Smooth muscle cell (in vitro differentiated cells): ENCODE measurements around the gene CHRNA4. TPM values are rescaled to one million over a fixed set of nuclear protein-coding genes. Genes with fewer than 3 reads are reported as not detected.

Experiments
- DNase-seq: peaks from one replicate; lab custom pipeline; 2025; ENCODE audit not compliant: unreplicated experiment; lab: John Stamatoyannopoulos, UW
- H2AFZ ChIP-seq: fragments of 200-600 bp; sonication (generic); 2 replicates; pipeline ENCODE4 v1.6.0; 2016; ENCODE audit warnings: antibody characterized with exemption, low read depth, mild to moderate bottlenecking
- H3F3A ChIP-seq: fragments of 200-600 bp; sonication (generic); 2 replicates; pipeline ENCODE4 v1.6.0; 2017; ENCODE audit warnings: antibody characterized with exemption, low read depth
- H3K27ac ChIP-seq: fragments of 200-600 bp; sonication (generic); 2 replicates; pipeline ENCODE4 v1.5.1; 2016; ENCODE audit warnings: low read depth, mild to moderate bottlenecking
- H3K27me3 ChIP-seq: fragments of 200-600 bp; sonication (generic); 2 replicates; pipeline ENCODE4 v1.6.1; 2016; ENCODE audit warnings: low read depth, mild to moderate bottlenecking
- H3K36me3 ChIP-seq: fragments of 200-600 bp; sonication (generic); 2 replicates; pipeline ENCODE4 v1.5.1; 2016; ENCODE audit warnings: low read depth
- H3K4me1 ChIP-seq: fragments of 200-600 bp; sonication (generic); 2 replicates; pipeline ENCODE4 v1.5.1; 2016; ENCODE audit warnings: low read depth
- H3K4me2 ChIP-seq: fragments of 200-600 bp; sonication (generic); 2 replicates; pipeline ENCODE4 v1.6.0; 2016; ENCODE audit warnings: mild to moderate bottlenecking
- H3K4me3 ChIP-seq: fragments of 200-600 bp; sonication (generic); 2 replicates; pipeline ENCODE4 v1.5.1; 2016; ENCODE audit warnings: mild to moderate bottlenecking
- H3K79me2 ChIP-seq: fragments of 200-600 bp; sonication (generic); 2 replicates; pipeline ENCODE4 v1.6.0; 2016; ENCODE audit warnings: low read depth, mild to moderate bottlenecking
- H3K9ac ChIP-seq: fragments of 200-600 bp; sonication (generic); 2 replicates; pipeline ENCODE4 v1.6.0; 2016; ENCODE audit warnings: low read depth
- H3K9me3 ChIP-seq: fragments of 200-600 bp; sonication (generic); replicated peaks from 2 replicates; pipeline ENCODE4 v1.5.1; 2016; ENCODE audit warnings: low read depth
- H4K20me1 ChIP-seq: fragments of 200-600 bp; sonication (generic); 2 replicates; pipeline ENCODE4 v1.6.0; 2016; ENCODE audit warnings: low read depth
- CTCF ChIP-seq: fragments of 200-600 bp; sonication (generic); IDR thresholded peaks from 2 replicates; pipeline ENCODE4 v1.5.1; 2017; ENCODE audit warnings: borderline replicate concordance, mild to moderate bottlenecking, antibody characterized with exemption; ENCODE audit not compliant: insufficient read depth, poor library complexity, severe bottlenecking
- whole genome bisulfite sequencing: methylation state at CpG from one replicate; pipeline ENCODE4 v1.1.7; 2016; ENCODE audit warnings: low lambda C conversion rate; 5-methylcytosine and 5-hydroxymethylcytosine counted together
- polyA plus RNA-seq: library from polyadenylated mRNA; unstranded; fragments of >200 nt; fragmentation: Nextera tagmentation; extraction: Ambion mirVana; gene quantifications from 2 replicates; pipeline ENCODE4 v1.2.1, GENCODE V29; 2016
- total RNA-seq: library from RNA; depleted of rRNA; stranded (reverse); fragments of >200 nt; gene quantifications from 2 replicates; pipeline ENCODE4 v1.2.3, GENCODE V29; 2014

The CHRNA4 gene
- total and polyA plus RNA-seq, 2 experiments from 2014 or later, result 0.03 TPM; not detected in 1

DNA sequence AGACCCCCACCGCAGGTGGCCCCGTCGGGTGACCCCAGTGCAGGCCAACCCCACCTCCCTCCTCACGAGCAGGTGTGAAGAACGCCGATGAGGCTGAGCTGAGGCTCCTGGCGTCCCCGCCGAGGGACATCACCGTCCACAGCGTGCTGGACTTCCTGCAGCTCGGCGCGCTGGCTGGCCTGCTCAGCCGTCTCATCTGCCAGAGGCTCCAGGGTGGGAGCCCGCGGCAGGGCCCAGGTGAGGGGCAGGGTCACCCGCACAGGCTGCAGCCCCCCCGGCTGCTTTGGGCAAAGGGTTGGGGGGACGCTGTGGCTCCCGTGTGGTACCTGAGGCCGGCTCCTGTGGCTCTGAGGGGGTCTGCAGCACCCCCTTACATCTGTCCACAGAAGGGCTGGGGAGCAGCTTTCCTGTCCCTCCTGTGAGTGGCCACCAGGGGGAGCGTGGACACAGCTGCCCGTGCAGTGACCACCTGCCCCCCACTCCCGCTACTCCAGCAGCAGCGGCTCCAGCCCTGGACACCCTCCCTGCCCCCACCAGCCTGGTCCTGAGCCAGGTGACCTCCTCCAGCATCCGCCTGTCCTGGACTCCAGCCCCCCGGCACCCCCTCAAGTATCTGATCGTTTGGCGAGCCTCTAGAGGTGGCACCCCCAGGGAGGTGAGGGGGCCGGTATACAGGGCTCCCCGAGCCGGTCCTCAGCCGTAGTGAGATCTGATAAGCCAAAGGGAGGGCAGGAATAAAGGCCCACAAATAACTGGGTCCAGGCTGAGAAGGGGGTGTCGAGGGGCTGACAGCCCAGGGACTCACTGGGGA, 51.7 kb downstream of the CHRNA4 start:
- Histone ChIP-seq H4K20me1 (no peaks in the 10 kb centered on the region), H2AFZ (no peak overlapping the region), H3K9ac (no peak overlapping the region), H3K36me3 (no peaks in the 10 kb centered on the region), H3F3A (no peaks in the 10 kb centered on the region), H3K27ac (no peak overlapping the region), H3K27me3 (no peaks in the 10 kb centered on the region), H3K79me2 (no peaks in the 10 kb centered on the region), H3K4me3 (no peak overlapping the region), H3K9me3 (no peaks in the 10 kb centered on the region), H3K4me2 (no peak overlapping the region), H3K4me1 (no peaks in the 10 kb centered on the region)
- DNase-seq, result no peak
- 76% methylated on average over 25 of the region's 35 CpGs for WGBS
- TF ChIP-seq CTCF, result peak; percentile 74

DNA sequence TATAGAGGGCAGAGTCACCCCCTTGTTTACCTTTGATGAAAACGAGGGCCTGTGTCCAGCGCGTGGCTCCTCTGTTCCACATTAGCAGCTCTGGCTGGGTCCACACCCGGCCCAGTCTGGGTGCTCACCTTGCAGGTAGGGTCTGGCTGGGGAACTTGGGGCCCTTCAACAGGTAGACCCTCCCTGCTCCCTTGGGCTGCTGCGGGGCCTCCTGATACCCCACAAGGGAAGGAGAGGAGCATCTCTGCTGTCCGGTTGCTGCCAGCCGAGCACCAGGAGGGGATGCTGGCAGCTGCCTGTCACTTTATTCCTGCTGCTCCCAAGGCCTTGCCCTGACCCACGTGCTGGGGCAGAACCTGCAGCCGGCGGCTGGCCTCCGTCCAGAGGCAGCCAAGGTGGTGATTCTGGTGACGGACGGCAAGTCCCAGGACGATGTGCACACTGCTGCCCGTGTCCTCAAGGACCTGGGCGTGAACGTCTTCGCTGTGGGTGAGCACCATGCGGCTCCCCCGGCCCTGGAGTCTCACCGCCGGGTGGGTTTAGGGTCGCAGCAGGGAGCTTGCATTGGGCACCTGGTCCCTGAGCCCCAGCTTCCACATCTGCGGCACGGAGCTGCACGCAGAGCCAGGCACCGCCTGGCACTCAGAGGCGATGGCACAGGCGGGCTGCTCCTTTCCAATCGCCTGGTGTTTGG, 52.8 kb downstream of the CHRNA4 start:
- Histone ChIP-seq H3K79me2 (no peaks in the 10 kb centered on the region), H3K4me3 (no peak overlapping the region), H2AFZ (no peak overlapping the region), H3K27ac (no peak overlapping the region), H4K20me1 (no peaks in the 10 kb centered on the region), H3K4me1 (no peaks in the 10 kb centered on the region), H3F3A (no peaks in the 10 kb centered on the region), H3K9me3 (no peaks in the 10 kb centered on the region), H3K36me3 (no peaks in the 10 kb centered on the region), H3K9ac (no peak overlapping the region), H3K4me2 (no peak overlapping the region), H3K27me3 (no peaks in the 10 kb centered on the region)
- 91% methylated on average over 30 of the region's 30 CpGs for WGBS
- DNase-seq, result no peak
- no peak for TF ChIP-seq CTCF

GRCh38 chr20:63307538-63308217, 53.5 kb downstream of the CHRNA4 start:
- Histone ChIP-seq H2AFZ (no peak overlapping the region), H3K36me3 (no peaks in the 10 kb centered on the region), H3K79me2 (no peaks in the 10 kb centered on the region), H3K27ac (no peak overlapping the region), H3K4me1 (no peaks in the 10 kb centered on the region), H3K9ac (no peak overlapping the region), H3F3A (no peaks in the 10 kb centered on the region), H3K27me3 (no peaks in the 10 kb centered on the region), H3K9me3 (no peaks in the 10 kb centered on the region), H3K4me3 (no peak overlapping the region), H4K20me1 (no peaks in the 10 kb centered on the region), H3K4me2 (no peak overlapping the region)
- no peak for TF ChIP-seq CTCF
- no peak for DNase-seq
- 92% methylated on average over 22 of the region's 23 CpGs for WGBS
